NCI-H510A (cell line): Measurements from ENCODE around the gene THOC6.
"Not testable (repeated sequence)": the region's sequence is repeated elsewhere in the genome, so short reads cannot be mapped to it uniquely, and the experiment has no call there.

ENCODE experiments used
- DNase-seq: peaks from one replicate; lab custom pipeline; 2025; lab: John Stamatoyannopoulos, UW

The THOC6 gene

DNA sequence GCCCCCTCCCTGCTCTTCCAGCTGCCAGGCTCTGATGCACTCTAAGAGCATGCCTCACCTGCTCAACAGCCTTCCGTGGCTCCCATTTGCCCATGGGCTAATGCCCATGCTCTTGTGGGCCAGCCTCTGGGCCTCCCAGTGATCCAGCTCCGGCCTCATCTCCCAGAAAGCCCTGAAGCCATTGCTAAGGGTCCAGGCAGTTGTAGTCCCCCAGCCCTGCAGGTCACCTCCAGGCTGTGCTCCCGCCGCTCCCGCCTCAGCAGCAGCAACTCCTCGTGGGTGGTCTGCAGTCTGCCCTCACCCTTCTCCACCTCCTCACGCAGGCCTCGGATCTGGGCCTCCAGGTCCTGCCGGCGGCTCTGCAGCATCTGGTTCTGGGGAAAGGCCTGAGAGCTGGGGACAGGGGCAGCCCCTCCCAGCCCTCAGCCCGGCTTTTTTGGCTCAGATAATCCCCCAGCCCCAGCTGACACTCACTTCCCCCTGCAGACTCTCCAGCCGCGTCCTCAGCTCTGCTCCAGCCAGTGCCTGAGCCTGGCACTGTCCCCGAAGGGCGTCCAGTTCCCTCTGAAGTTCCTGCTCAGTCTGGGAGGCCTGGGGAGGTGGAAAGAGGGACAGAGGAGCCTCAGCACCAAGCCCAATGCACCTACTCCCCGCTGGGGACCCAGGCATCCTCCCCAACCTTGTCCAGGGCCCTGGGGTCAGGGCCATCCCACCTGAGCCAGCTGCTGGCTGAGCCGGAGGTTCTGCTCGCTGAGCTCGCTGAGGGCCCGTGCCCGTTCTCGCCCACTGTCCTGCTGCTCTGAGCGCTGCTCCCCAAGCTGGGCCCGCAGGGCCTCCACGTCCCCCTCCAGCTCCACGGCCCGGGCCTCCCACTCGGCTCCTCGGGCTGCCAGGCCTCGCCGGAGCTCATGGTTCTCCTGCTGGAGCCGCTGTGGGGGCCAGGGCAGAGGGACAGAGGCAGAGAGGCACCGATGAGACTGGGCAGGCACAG is 6.7 kb downstream of the THOC6 start:
- DNase-seq, result no peak

DNA sequence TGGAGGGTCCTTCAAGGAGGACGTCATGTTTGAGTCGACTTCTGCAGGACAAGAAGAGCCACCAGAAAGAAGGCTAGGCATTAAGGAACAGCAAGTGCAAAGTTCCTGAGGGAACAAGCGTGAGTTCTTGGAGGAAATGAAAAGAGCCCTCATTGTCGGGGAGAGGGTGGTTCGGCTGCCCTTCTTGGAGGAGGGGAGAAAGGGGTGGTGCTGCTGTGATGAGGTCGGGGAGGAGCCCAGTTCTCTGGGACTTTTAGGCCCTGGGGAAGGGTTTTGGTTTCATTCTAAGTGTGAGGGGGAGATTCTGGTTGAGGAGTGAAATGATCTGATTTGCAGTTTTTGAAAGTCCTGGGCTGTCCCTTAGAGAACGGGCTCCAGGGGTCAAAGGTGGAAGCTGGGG is 8.8 kb downstream of the THOC6 start:
- no peak for DNase-seq

- DNase-seq, result no peak
Measured at GRCh38 chr16:3035289-3035971, 11.6 kb downstream of the THOC6 start.

DNA sequence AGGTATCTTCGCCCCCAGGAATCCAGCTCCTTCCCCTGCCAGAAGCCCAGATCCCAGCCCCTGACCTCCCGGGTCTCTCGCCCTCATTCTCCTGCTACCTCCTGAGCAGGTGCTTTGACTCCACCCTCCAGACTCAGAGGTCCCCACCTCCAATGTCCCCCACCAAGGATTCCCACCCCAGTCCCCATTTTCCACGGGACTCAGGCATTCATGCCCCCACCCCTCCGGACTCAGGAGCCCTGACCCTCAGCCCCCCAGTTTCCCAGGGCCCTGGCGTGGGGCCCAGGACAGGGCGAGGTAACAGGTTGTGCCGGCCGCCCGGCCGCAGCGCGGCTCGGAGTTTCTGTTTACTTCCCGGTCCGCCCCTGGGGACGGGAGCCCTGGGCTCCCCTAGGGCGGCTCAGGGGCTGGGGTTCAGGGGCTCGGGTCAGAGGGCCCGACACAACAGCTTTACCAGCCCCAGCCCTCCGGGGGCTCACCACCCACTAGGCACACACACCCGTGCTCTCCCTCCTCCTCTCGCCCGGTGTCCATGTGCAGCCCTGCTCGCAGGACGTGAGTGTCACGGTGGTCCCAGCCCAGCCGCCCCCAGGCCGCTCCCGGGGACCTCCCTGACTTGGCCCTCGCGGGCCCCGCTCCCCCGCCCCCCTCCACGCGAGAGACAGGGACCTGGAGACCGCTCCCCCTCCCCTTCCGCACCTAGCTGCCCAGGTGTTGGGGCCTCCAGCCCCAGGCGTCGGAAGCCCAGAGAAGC is 12.3 kb downstream of the THOC6 start:
- no peak for DNase-seq

DNA sequence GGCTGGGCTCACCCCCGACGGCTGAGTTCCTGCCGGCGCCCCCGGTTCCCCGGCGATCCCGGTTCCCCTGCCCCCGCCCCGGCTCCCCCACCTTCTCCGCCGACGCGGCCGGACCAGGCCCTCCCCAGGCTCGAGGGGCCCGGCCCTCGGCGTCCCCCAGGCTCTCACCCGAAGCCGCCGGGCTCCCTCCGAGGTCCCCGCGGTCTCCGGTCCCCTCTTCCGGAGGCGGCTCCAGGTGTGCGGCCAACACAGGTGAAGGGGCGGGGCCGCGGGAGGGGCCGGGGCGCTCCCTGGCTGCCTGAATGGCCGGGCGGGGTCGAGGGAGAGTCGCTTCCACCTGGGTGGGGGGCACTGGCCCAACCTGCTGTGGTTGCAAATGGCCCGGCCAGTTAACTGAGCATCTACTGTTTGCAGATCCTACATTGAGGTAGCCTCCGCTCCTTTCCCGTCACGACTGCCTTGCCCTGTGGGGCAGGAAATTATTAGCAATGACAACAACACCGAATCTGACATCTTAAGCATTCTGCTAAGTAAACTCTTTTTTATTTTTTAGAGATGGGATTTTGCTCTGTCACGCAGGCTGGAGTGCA is 13.0 kb downstream of the THOC6 start, which contains the start of gene BICDL2:
Gene BICDL2, minus strand, starts transcription at position 219 of the 590 bp plus-strand sequence. CDS start 1,448 bp downstream, outside the sequence.
- no peak for DNase-seq

DNA sequence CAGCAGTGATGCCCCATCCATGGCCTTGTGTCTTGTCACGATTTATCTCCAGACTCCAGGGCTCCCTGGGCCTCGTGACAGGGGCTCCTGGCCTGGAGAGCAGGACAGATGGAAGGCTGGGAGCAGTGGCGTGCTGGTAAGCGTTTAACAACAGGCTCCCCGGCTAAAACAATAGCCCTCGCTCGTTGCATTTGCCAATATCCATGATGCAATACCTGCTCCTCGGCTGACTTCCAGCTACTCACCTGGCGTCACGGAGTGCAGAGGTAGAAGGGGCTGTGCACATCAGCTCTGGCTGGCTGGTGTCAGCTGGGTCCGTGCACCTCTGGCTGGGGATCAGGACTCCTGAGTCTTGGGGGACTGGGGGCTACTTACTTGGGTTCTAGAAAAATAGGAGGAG is 14.4 kb downstream of the THOC6 start:
- no peak for DNase-seq

GRCh38 chr16:3038896-3039295 is 15.1 kb downstream of the THOC6 start:
- no peak for DNase-seq

DNA sequence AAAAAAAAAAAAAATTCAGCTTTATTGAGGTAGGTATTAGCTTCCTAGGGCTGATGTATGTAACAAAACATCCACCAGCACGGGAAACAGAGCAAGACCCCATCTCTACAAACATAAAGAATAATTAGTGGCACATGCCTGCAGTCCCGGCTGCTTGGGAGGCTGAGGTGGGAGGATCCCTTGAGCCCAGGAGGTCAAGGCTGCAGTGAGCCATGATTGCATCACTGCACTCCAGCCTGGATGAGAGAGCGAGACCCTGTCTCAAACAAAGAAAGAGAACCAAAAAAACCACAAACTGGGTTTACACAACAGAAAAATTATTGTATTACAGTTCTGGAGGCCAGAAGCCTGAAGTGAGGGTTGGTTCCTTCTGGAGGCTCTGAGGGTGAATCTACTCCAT is 18.5 kb downstream of the THOC6 start:
- no peak for DNase-seq

- DNase-seq, result no peak
Measured at GRCh38 chr16:3044708-3045107, 20.9 kb downstream of the THOC6 start.

DNA sequence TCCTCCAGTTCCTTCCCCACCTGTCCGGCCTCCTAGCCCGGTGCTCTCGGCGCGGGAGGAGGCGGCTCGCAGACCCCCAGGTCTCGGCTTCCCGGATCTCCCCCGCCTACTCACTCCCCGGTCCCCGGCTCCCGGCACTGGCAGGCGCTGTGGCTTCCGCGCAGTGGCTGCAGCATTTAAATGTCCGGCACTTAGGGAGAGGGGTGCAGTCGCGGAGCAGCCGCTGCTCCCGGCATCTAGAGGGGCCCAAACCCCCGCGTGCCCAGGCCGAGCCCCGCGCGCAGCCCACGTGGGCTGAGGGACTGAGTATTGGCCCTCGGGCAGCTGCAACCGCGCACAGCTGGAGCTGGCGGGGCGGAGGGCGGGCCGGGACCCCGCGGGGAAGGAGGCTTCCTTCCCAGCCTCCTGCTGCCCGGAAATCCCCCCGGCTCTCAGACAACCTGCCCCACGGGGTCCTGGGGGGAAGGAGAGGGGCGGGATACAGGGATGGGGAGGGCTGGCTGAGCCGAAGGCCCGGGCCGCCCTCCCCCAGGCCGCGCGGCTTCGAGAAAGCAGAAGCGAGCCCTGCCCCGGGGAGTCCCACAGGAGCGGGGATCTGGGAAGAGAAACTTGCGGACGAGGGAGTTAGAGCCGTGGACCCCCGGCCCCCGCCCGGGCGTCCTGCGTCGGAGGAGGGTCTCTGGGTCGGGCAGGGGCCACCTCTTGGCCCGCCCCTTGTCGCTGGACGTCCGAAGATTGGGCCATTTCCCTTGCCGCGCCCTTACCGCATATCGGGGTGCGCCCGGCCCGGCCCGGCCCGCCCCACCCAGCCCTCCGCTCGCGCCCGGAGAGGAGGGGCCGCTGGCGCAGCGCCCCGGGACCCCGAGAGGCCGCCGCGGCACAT is 22.2 kb downstream of the THOC6 start, which contains the start of gene MMP25:
Gene MMP25, plus strand, starts transcription at position 804 of the 883 bp plus-strand sequence. CDS start 357 bp downstream, outside the sequence.
- no peak for DNase-seq

DNA sequence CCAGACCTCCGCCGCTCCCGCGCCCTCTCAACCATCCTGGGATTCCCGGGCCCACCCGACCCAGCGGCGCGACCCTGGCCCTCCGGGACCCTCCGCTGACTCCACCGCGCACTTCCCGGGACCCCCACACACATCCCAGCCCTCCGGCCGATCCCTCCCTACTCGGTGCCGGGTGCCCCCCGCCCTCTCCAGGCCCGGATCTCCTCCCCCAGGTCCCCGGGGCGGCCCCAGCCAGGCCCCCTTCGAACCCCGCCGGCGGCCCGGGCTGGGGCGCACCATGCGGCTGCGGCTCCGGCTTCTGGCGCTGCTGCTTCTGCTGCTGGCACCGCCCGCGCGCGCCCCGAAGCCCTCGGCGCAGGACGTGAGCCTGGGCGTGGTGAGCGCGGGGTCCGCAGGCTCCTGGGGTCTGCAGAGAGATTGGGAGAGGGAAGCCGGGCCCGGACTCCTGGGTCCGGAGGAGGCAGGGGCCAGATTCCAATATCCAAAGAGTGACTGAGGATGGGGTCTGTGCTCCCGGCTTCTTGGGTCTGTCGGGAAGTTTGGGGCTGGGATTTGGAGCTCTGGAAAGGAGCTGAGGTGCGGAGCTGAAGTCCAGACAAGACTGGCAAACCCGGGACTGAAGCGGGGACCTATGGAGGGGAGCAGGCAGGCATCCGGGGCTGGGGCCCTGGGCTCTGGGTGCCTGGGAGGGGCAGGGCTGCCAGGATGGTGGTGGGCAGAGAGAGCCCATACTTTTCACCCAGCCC is 23.0 kb downstream of the THOC6 start:
- no peak for DNase-seq

- DNase-seq, result no peak
Measured at GRCh38 chr16:3047387-3047720, 23.5 kb downstream of the THOC6 start.

- no peak for DNase-seq
Measured at GRCh38 chr16:3049921-3050481, 26.2 kb downstream of the THOC6 start.

DNA sequence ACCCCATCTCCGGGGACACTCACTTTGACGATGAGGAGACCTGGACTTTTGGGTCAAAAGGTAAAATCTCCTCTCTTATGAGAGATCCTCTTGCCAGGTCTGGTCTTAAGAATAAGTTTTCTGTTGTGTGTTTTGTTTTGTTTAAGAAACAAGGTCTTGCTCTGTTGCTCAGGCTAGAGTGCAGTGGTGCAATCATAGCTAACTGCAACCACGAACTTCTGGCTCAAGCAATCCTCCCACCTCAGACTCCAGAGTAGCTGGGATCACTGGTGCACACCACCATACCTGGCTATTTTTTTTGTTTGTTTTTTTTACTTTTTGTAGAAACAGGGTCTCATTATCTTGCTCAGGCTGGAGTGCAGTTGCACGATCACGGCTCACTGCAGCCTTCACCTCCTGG is 26.7 kb downstream of the THOC6 start:
- no peak for DNase-seq

- no peak for DNase-seq
Measured at GRCh38 chr16:3051009-3051408, 27.2 kb downstream of the THOC6 start.

GRCh38 chr16:3051494-3051893 is 27.7 kb downstream of the THOC6 start:
- no peak for DNase-seq

- not testable (repeated sequence) for DNase-seq
Measured at GRCh38 chr16:3052571-3053329, 28.9 kb downstream of the THOC6 start.

GRCh38 chr16:3053330-3053710 is 29.5 kb downstream of the THOC6 start:
- DNase-seq, result not testable (repeated sequence)
